PC-3 (cell line): ENCODE data around the gene TSPAN9. TPM values are rescaled to one million over a fixed set of nuclear protein-coding genes. Genes with fewer than 3 reads are reported as not detected.

Experiments used
- ATAC-seq: fragments of 200-7000 bp; cut with Tn5 transposase; 2 replicates; pipeline ENCODE4 v1.9.1; 2020; ENCODE audit warnings: mild to moderate bottlenecking, moderate library complexity
- BruUV-seq: library from RNA; stranded (reverse); fragments of 400-500 nt; replicated peaks from 2 replicates; lab custom pipeline; 2021; lab: Mats Ljungman, UMichigan
- CTCF ChIA-PET: fragments of 300-600 bp; sonication (Branson Sonifier 250); formaldehyde crosslinking; loops from one replicate; lab custom pipeline; 2022; ENCODE audit warnings: antibody characterized with exemption; lab: Charles Lee
- POLR2A ChIA-PET: fragments of 300-600 bp; sonication (Branson Sonifier 250); formaldehyde crosslinking; loops from one replicate; lab custom pipeline; 2022; ENCODE audit warnings: antibody characterized with exemption; ENCODE audit not compliant: unreplicated experiment; lab: Charles Lee
- DNase-seq: peaks from one replicate; pipeline ENCODE4 v3.0.0-alpha.2; 2015
- H2AFZ ChIP-seq: fragments of 300-600 bp; sonication (generic); 2 replicates; pipeline ENCODE4 v1.6.0; 2016; ENCODE audit warnings: antibody characterized with exemption, low read length
- H3F3A ChIP-seq: fragments of 300-600 bp; sonication (generic); one replicate; pipeline ENCODE4 v1.6.0; 2017; ENCODE audit warnings: antibody characterized with exemption, low read length, control low read depth, mild to moderate bottlenecking; ENCODE audit not compliant: unreplicated experiment
- H3K27ac ChIP-seq: fragments of 300-600 bp; sonication (generic); 2 replicates; pipeline ENCODE4 v1.5.1; 2016; ENCODE audit warnings: mild to moderate bottlenecking, low read length
- H3K27me3 ChIP-seq: fragments of 300-600 bp; sonication (generic); 2 replicates; pipeline ENCODE4 v1.6.1; 2016; ENCODE audit warnings: low read length, mixed read lengths
- H3K36me3 ChIP-seq: fragments of 300-600 bp; sonication (generic); 2 replicates; pipeline ENCODE4 v1.6.1; 2016; ENCODE audit warnings: low read depth, mixed run types, low read length, mixed read lengths
- H3K4me1 ChIP-seq: fragments of 300-600 bp; sonication (generic); 2 replicates; pipeline ENCODE4 v1.5.1; 2016; ENCODE audit warnings: low read length; ENCODE audit not compliant: insufficient read depth
- H3K4me2 ChIP-seq: fragments of 300-600 bp; sonication (generic); 2 replicates; pipeline ENCODE4 v1.6.0; 2016; ENCODE audit warnings: low read length
- H3K4me3 ChIP-seq: fragments of 300-600 bp; sonication (generic); 2 replicates; pipeline ENCODE4 v1.5.1; 2016; ENCODE audit warnings: mild to moderate bottlenecking, low read length, mixed read lengths
- H3K79me2 ChIP-seq: fragments of 300-600 bp; sonication (generic); 2 replicates; pipeline ENCODE4 v1.6.1; 2017; ENCODE audit warnings: low read length, mixed read lengths
- H3K9ac ChIP-seq: fragments of 300-600 bp; sonication (generic); 2 replicates; pipeline ENCODE4 v1.6.0; 2016; ENCODE audit warnings: mild to moderate bottlenecking, low read length
- H3K9me2 ChIP-seq: fragments of 300-600 bp; sonication (generic); replicated peaks from 2 replicates; pipeline ENCODE4 v1.6.1; 2016; ENCODE audit warnings: mixed run types, low read length, mixed read lengths
- H3K9me3 ChIP-seq: fragments of 300-600 bp; sonication (generic); 2 replicates; pipeline ENCODE4 v1.6.1; 2016; ENCODE audit warnings: low read length, mixed read lengths
- H4K20me1 ChIP-seq: fragments of 300-600 bp; sonication (generic); 2 replicates; pipeline ENCODE4 v1.6.1; 2016; ENCODE audit warnings: low read length, mixed read lengths
- EZH2 ChIP-seq: fragments of 300-600 bp; sonication (generic); IDR thresholded peaks from one replicate; pipeline ENCODE4 v1.6.1; 2017; ENCODE audit warnings: antibody characterized with exemption, mild to moderate bottlenecking, low read length; ENCODE audit not compliant: unreplicated experiment
- EZH2phosphoT487 ChIP-seq: fragments of 300-600 bp; sonication (generic); IDR thresholded peaks from 2 replicates; pipeline ENCODE4 v1.6.1; 2018; ENCODE audit warnings: mild to moderate bottlenecking, antibody characterized with exemption, low read length, borderline replicate concordance
- intact Hi-C: fragments of 100-400 bp; cut with micrococcal nuclease; formaldehyde crosslinking; loops from 2 replicates; pipeline ENCODE4 v1.9.0; 2023
- total RNA-seq: library from RNA; depleted of rRNA; stranded (reverse); fragments of >200 nt; gene quantifications from 2 replicates; pipeline ENCODE4 v1.2.3, GENCODE V29; 2014
- TF ChIP-seq, protein P1 (sequence below): fragments of 300-600 bp; sonication (generic); conservative IDR thresholded peaks from 2 replicates; pipeline ENCODE4 v1.5.1; 2017; ENCODE audit warnings: antibody characterized with exemption, low read depth, mild to moderate bottlenecking, low read length

The TSPAN9 gene
- total RNA-seq, 1 experiment from 2014 or later, result 6.2 TPM

DNA sequence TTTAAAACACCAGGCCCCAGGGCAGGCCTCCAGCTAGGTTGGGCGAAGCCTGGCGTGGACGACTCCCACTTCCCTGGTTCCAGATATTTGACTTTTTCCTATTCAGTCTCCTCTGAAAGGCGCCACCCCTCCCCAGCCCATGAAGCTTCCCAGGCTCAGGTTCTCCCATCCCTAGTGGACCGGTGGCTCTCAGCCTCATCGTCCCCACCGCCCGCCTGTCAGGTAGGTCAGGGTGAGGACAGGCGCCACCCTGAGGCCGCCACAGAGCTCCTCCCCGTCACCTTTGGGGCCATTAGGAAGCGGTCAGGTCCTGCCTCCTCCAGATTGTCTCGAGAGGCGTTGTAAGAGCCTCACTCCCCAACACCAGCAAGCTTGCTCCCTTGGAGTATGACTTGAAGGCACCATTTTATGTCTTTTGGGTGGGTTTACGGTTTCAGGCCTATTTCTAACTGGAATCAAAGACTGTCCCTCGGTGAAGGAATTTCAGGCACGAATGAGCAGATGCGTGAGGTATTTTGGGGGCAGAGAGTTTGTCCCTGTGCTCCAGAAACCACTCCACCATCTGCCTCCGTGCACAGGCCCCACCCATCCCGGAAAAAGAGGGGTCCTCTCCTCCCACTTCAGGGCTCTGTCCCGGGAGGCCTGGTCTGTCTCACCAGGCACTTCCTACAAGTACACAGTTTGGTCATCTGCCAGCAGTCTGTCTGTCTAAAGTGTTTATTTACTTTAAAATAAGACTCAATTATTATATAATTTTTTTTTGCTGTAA lies 55.6 kb downstream of the TSPAN9 start:
- H3K36me3 ChIP-seq, result no peaks in the 10 kb centered on the region
- no peaks in the 10 kb centered on the region for H4K20me1 ChIP-seq
- H3K4me2 ChIP-seq, result no peak overlapping the region
- no peaks in the 10 kb centered on the region for H3K79me2 ChIP-seq
- no peak overlapping the region for H3K9ac ChIP-seq
- H3K27ac ChIP-seq, result no peak overlapping the region
- ATAC-seq (no peak), DNase-seq (no peak)
- no peak overlapping the region for H2AFZ ChIP-seq
- H3K4me3 ChIP-seq, result no peak overlapping the region
- no TSS peak for BruUV-seq
- TF ChIP-seq, protein P1, sequence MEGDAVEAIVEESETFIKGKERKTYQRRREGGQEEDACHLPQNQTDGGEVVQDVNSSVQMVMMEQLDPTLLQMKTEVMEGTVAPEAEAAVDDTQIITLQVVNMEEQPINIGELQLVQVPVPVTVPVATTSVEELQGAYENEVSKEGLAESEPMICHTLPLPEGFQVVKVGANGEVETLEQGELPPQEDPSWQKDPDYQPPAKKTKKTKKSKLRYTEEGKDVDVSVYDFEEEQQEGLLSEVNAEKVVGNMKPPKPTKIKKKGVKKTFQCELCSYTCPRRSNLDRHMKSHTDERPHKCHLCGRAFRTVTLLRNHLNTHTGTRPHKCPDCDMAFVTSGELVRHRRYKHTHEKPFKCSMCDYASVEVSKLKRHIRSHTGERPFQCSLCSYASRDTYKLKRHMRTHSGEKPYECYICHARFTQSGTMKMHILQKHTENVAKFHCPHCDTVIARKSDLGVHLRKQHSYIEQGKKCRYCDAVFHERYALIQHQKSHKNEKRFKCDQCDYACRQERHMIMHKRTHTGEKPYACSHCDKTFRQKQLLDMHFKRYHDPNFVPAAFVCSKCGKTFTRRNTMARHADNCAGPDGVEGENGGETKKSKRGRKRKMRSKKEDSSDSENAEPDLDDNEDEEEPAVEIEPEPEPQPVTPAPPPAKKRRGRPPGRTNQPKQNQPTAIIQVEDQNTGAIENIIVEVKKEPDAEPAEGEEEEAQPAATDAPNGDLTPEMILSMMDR, result no peak
- no peak for TF ChIP-seq EZH2phosphoT487
- no peak for TF ChIP-seq EZH2
- intact Hi-C loops, result no loop called here
- H3F3A ChIP-seq, result no peaks in the 10 kb centered on the region
- H3K27me3 ChIP-seq, result no peaks in the 10 kb centered on the region
- CTCF ChIA-PET, result interaction anchor here (1.0 kb wide), 1 partner anchor 59 kb away, joined by 3 read pairs; no protein-coding TSS in a partner anchor
- no peaks in the 10 kb centered on the region for H3K4me1 ChIP-seq
- H3K9me3 ChIP-seq, result no peaks in the 10 kb centered on the region
- POLR2A ChIA-PET, result no interaction called here
- no peaks in the 10 kb centered on the region for H3K9me2 ChIP-seq

DNA sequence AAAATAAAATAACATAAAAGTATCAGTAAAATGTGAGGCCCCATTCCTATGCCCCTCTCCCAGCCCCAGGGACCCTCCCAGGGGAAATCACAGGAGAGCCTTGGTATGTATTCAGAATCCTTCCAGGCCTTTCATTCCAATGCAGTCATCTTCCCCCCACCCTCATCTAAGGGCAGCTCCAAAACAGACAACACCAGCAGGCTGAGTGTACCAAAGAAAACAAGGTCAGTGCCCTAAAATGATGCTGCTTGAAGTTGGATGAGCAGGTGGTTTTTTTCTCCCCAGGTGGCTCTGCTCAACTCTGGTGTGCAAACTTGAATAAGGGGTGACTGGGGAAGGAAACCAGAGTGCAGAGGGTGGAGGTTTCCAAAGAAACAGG lies 56.2 kb downstream of the TSPAN9 start:
- no peak for ATAC-seq
- POLR2A ChIA-PET, result no interaction called here

More for the DNA sequence above, 56.2 kb downstream of the TSPAN9 start:
- H3K4me2 ChIP-seq, result no peak overlapping the region
- CTCF ChIA-PET, result no interaction called here
- no peaks in the 10 kb centered on the region for H3K79me2 ChIP-seq
- no peaks in the 10 kb centered on the region for H3K9me3 ChIP-seq
- no peak overlapping the region for H3K27ac ChIP-seq
- no peaks in the 10 kb centered on the region for H3K36me3 ChIP-seq
- H3K9ac ChIP-seq, result no peak overlapping the region
- H4K20me1 ChIP-seq, result no peaks in the 10 kb centered on the region
- intact Hi-C loops, result no loop called here
- H2AFZ ChIP-seq, result no peak overlapping the region
- no peaks in the 10 kb centered on the region for H3K27me3 ChIP-seq
- BruUV-seq, result no TSS peak
- H3F3A ChIP-seq, result no peaks in the 10 kb centered on the region
- no peaks in the 10 kb centered on the region for H3K4me1 ChIP-seq
- TF ChIP-seq EZH2phosphoT487, result no peak
- TF ChIP-seq, protein P1, result no peak
- no peak for TF ChIP-seq EZH2
- no peak for DNase-seq
- no peak overlapping the region for H3K4me3 ChIP-seq
- H3K9me2 ChIP-seq, result no peaks in the 10 kb centered on the region
